ENCODE data around the gene ABCA1.

The ABCA1 gene

DNA sequence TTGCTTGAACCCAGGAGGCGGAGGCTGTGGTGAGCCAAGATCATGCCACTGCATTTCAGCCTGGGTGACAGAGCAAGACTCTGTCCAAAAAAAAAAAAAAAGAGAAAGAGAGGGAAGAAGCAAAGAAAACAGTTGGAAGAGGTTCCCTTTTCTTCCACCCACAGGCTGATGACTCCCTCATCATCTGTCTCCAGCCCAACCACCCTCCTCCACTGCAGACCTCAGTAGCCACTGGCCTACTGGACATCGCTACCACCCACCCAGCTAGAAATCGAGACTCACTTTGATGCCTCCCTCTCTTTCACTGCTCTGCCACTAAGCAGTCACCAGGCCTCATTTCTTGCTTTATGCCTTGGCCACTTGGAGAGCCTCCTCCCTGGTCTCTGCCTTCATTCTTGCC is 92.8 kb downstream of the ABCA1 start:
- no peak for DNase-seq

DNA sequence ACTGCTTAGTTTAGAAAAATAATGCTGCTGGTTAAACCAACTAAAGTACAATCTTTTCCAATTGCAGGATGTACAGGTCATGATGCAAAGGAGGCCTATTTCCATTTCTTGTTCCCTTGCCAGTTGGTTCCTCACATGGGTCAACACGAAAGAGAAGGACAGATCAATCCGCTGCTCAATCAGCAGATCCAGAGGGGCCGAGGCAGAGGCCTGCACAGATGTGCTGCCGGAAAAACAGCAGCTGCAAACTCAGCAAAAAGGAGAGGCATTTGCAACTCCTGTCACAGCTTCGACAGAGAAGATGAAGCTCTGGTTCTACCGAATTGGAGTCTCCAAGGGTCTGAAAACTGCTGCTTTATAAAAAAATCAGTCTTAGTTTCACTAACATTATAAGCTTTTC is 94.3 kb downstream of the ABCA1 start:
- DNase-seq = no peak

DNA sequence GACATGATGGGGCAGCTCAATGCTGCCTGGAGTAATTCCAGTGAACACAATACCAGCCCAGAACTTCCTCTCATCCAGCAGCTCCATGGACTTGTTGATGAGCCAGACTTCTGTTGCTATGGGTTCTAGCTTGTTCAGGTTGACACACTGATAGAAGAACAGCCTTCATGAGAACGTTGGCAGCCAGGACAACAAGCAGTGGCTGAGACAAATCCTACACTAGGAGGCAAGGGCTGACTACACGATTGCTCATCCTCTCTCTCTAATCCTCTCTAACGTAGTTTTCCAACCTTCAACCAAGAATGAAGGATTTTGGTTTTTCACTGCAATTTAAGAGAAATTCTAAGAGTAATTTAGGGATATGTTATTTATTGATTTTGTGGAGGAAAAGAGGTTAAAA is 96.3 kb downstream of the ABCA1 start:
- no peak for DNase-seq

DNA sequence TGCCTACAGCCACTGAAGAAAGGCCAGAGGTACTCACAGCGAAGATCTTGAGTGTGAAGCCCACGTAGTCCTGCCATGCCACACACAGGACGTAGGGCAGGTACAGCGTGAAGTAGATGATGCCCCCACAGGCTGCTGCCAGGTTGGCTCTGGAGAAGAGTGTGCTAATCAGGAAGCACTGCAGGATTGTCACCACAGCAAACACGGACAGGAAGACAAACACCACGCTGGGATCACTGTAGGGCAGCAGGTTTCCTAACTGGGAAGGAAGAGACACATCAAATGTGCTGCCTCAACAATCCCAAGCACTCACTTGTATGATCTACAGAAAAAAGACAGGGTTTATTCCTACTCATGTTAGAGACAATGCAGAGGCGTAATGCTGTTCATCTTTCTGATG is 101.0 kb downstream of the ABCA1 start:
- DNase-seq = no peak

DNA sequence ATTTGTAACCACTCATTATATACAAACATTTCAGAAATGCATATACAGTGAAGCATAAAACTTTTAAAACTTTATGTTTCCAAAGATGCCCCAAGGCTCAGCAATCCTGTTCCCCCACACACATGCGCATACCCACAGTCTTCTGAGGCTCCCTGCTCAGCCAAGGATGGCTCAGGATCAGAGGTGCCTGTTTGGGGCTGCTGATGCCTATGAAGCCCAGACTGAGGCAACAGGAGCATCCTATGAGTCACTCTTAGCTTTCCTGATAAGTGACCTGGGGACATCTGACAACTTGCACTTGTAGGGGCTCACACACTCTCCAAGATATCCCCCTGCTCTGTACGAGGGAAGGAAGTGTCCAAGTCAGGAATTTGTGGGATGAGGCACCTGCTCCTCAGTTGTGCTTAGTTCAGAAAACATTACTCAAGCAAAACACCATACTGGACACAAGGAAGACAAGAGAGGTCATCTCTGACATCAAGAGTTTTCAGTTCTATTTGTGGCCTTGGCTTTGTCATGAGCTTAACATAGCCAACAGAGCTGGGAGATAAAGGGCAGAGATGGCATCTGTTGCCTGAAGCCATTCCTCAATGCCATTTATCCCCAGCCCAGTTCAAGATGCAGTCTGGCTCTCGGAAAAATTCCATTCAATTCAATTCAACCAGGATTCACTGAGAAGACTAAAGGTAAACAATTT is 101.7 kb downstream of the ABCA1 start:
- no peak for DNase-seq

DNA sequence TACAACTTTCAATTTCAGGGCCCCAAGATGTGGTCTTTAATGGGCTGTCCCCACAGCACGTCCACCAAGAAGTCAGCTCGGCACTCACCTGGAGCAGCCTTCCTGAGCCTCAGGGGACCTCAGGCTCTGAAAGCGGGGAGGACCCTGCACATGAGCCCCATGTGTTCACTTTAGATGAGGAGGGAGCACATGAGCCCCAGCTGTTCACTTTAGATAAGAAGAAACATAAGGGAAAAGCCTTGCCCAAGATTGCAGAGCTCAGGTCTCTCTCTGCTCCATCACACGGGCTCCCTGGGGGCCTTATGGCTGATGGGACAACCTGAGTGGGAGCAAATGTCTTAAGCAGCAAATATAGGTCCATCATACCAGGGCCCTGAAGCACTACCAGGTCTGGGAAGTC is 107.6 kb downstream of the ABCA1 start:
- DNase-seq = no peak

DNA sequence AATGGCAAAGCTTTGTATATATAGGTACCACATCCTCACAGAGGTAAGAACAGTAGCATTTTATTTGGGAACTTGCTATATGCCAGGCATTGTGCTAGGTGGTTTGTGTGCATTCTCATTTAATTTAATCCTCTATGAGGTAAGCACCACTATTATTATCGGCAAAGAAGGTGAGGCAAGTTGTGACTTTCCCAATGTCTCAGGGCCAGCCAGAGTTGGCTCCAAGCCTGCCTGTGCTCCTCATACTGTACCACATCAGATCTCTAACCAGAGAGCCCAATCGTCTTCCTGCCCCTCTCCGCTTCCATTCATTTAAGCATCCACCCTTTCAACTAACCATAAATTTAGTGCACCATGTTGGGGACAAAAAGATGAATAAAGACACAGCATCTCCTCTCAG is 108.9 kb downstream of the ABCA1 start:
- DNase-seq = no peak

DNA sequence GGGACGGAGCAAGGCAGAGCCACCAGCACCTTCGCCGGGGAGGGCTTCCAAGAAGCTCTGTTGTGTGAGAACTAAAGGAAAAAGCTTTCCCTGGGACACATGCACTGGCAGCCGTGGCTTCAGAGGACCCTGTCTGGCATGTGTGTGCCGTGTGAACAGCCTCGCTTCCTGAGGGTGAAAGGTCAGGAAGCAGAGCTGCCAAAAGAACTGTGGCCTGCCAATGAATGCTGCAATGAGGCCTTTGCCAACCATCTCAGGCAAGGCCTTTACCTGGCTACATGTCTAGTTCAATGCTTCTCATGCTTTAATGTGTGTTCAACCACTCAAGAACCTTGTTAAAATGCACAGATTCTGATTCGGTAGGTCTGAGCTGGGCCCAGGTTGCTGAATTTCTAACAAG is 110.5 kb downstream of the ABCA1 start:
- DNase-seq = no peak

DNA sequence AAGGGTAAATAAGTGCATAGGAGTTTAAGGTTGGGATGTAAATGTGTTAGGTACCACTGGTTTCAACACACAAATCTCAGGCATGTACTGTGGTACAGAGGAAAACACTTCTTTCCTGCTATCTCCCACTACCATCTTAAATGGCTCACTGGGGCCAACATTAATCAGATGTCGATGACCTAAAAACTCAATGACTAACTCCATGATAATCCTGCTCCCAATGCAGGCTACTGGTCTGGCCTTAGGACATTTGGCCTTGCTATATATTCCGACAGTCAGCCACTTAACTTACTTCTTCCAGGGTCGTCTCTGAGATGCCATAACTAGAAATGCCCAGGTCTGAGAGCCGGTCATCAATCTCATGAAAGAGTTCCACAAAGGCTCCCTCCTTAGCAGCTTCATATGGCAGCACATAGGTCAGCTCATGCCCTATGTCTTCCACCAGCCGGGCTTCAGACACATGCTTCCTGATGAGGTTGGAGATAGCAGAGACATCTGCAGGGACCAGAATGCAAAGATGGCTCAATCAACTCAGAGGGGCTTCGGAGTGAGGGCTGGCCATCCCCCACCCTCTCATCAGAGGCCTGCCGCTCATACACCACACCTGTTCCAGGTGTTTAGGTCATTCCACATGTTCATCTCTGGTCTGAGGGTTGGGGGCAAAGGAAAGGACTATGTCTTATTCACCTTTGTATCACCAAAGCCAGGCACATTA is 111.9 kb downstream of the ABCA1 start:
- DNase-seq = no peak

DNA sequence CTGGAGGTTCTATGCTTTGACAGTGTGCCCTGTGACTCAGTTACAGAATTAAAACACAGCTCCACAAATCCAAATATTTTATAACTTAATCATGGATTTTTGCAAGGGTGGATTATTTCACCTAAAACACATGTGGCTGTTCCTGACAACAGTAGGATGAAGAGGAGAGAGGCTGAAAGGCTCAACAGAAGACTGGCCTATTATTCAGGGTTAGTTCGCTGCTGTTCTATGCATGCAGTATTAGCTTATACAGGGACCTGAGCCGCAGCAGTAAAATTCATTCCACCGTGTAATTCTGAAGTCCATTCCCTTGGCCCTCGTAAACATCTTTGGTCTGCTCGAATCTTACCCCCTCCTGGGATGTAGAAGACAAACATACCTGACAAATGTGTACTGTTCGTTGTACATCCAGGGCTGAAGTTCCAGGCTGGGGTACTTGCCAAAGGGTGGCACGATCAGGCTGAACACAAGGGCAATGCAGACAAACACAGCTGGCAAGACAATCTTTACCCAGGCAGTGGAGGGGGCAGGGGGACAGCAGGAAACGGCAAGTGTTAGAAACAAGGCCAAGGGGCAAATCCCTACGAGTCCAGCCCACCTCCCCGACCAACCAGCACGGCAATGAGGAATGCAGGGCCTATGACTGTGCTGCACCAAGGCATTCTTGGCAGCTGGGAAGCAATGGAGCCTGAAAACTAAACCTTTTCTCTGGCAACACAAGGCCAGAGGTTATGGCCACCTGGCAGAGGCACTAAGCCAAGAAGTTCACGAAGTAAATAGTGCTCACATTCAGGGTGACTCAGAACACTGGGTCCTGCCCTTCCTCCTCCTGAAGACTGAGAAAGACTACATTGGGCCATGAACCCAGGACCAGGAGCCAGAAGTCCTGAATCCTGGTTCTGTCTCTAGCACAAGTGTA is 117.3 kb downstream of the ABCA1 start:
- DNase-seq = no peak

DNA sequence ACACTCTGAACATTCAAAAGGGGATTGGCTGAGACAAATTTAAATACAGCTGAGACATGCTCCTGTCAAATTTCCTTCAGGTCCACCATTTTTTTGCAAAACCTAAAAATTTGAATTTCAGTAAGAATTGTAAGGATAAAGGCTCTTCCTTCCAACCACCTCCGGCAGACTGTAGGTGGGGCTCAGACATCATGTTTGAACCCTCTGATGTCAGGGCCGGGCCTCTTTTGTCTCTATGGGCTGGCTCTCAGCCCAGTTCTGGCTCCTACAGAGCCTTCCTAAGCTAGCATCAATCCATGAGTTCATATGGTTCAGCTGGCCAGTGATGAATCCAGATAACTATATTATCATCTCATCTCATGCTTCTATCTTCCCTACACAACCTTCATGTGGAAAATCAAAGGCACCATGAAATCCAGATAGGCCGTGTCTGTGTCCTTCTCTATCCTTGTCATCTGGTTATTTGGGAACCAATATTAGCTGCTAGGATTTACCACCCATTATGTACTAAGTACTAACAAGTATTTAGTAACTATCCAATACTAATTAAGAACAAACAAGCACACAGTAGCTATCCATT is 119.8 kb downstream of the ABCA1 start:
- DNase-seq = no peak

DNA sequence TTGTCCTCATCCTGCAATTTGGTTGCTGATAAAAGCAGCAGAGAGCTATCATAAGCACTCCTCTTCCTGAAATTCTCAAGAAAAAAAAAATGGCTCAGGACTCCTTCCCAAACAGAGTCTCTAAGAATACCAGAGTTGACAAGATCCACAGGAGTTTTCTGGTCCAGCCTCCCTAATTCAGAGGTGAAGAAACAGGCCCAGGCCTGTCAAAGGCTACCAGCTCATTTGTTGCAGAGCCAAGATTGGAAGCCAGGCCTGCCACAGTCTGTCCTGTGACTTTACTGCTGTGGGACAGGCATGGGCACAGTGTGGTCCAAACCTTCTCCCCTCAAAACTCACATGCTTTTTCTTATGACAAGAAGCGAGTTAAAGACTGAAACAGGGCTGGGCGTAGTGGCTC is 122.5 kb downstream of the ABCA1 start:
- DNase-seq = no peak

DNA sequence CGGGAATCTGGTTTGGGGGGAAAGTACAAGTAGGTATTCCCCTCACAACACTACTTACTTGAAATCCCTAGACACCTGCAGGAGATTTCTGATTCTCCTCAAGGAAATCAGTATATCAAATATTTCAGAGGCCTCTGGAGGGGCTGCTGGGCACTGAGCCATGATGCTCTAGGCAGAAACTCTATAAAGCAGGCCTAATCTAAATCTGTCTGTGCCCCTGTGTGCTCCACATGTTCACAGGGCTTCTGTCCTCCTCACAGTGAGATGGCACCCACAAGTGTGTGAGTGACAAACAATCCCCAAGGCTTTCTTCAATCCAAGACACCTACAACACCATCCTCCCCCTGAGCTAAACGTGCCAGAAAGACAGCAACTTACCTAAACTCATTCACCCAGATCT is 125.0 kb downstream of the ABCA1 start:
- DNase-seq = no peak

DNA sequence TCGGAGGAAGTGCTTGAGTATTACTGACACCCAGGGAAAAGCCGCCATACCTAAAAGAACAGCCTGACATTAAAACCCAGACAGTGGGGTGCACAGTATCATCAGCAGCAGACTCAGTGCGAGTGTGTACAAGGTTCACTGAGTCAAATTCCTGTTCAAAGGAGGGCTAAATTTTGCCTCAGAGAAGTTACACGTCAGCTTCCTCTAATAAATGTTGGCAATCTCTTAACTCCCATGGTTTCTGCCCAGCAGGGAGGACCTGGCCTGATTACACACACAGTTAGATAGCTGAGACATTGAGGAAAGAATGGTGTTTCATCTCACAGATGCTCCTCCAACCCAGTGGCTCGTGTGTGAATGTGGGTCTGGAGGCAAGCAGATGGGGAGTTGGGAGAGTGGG is 125.8 kb downstream of the ABCA1 start:
- no peak for DNase-seq

DNA sequence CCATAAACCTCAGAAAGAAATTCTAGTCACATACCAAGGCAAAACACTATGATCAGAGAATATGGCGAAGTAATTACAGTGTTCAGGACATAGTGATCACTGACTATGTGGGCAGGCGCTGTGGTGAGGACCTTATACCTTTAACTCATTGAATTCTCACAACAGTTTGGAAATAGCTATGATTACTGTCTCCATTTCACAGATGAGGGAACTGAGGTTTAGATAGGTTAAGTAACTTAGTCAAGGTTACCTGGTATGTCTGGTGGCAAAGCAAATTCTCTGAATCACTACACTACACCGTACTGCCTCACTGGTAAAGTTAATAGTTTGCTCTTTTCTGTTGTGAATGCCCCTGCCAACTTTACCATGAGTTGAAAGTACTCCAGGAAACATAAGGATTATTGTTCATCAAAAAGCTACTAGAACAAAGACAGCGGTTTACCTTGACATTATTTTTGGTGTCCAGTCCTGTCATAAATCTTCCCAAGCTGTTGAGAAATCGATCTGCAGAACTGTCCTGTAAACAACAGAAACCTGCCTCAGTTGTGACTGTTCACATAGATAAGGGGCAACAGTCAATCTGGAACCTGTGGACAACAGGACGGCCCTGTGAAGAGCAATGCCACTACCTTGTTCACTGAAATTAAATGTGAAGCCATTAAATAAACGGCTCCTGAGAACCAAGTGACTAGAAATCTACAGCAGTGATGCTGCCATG is 127.7 kb downstream of the ABCA1 start:
- DNase-seq = no peak

DNA sequence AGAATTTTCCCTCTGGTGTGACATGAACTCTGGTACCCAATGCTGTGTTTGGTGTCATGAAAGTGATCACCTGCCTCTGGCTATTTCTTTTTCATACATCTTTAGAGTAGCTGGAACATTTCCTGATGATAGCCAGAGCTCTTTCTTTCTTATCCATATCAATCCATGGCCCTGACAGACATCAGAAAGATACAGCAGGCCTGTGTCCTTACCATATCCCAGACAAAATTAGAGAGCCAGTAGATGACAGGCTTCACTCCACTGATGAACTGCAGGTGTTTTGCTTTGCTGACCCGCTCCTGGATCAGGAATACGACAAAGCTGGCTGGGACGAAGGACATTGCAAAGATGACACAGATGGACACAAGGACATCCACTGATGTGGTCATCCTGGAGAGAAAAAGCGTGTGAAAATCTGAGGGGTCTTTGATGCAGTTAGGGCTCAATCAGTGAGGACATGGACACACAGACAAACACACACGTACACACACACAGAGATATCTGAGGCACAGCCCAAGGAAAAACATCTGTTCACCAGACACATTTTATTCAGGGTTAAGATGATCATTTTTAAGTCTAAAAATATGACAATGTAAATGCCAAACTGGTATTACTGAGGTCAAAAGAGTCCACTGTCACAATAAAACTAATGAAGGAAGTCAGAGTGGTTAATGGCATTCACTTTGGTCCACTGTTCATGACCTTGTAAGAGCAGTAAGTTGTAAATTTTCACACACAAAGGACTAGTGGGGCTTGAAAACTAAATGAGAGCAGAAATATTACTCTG is 129.6 kb downstream of the ABCA1 start:
- DNase-seq = no peak

DNA sequence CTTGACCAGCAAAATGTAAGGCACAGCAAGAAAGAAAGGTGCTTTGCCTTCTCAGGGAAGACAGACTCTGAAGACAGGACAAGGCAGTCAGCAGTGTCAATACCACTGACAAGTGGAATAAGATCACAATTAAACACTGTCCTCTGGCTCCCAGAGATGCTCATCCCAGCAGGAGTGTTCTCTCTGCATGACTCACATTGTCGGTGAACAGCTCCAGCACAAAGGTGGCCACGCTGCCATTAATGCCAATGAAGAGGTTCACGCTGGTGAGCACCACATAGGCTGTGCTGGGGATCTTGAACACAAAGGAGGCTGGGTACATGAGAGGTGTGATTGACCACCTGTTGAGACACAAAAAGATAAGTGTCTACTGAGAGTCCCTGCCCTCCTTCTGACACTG is 132.1 kb downstream of the ABCA1 start:
- no peak for DNase-seq

DNA sequence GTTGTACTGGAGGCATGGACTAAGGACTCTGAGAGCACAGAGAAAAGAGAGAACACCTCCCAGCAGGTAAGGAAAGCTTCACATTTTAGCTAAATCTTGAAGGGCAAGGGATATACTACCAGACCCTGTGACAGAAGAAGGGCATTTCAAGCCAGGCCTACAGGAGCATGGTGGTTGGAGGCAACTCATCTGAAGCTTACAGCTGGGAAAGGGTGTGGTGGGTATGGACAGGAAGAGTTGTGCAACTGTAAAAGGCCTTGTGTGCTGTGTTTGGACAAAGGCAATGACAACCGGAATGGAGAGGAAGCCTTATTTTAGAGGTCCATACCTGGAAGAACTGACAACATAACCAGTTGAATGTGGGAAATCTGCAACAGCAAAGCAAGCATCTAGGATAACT is 132.9 kb downstream of the ABCA1 start:
- DNase-seq = no peak

DNA sequence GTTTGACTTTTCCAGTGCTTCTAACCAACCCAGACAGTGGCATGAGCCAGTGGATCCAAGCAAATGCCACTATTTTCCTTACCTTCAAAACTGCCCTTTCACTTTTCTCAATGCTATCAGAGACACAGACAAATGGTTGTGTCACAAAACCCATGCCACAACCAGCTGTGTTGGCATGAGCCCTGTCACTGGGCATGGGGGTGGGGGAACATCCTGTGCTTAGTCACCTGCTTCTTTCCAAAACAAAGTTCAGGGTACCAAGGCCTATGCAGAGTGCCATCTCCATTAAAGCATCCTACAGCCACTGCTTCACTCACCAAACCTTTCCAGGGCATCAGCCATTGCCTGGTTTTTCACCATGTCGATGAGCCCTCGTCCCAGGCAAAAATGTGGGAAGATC is 133.9 kb downstream of the ABCA1 start:
- DNase-seq = peak in 1 of 2 experiments; percentile 17

DNA sequence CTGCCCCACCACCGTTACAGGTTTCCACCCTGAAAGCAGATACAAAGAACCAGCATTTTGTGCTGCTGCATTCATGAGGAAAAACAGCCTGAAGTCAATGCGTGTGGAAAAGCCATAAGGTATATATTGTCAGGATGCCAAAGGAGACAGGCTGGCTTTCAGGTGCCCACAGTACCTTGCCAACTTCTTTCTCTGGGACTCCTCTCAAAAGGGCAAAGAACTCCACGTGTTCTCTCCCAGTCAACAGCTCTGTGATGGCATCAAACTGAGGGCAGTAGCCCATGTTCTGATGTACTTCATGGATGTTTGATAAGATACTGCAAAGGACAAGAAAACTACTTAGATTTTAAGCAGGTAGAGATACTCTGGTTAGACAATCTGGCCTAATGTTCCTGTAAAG is 139.7 kb downstream of the ABCA1 start:
- DNase-seq = no peak

DNA sequence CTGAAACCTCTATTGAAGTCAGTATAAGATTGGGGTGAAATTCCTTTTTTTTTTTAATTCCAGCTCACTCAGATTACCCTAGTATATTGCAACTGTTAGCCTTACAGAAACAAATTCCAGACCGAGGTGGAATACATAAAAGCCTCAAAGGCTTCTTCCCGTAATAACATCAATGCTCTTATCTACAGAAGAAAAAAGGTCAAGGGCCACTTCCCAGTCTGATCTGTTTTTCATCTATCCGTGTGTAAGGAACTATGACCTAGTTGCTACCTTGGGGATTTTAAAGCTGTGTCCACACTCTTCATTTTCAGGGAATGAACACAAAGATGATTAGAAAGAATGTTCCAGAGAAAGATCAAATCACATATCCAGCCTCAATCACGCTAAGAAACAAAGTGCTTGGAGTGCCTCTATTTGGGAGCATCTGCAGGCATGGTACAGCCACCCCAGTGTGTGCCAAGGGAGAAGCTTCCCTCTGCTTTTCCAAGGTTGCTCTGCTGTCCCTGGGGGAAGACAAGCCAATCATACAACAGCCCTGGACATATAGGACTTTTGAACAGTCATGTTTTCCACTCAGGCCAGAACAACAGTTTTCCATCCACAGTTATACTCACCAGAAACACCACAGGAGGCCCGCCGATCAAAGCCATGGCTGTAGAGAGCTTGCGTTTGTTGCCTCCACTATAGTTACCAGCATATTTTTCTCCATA is 140.5 kb downstream of the ABCA1 start:
- DNase-seq = no peak
